SJCRH30 (cell line): ENCODE data around the gene PAEP. TPM values are rescaled to one million over a fixed set of nuclear protein-coding genes. Genes with fewer than 3 reads are reported as not detected.
"Not testable (repeated sequence)": the region's sequence is repeated elsewhere in the genome, so short reads cannot be mapped to it uniquely, and the experiment has no call there.

Experiments
- DNase-seq, 2 experiments: peaks; one replicate each; pipeline ENCODE4 v3.0.0-alpha.2; 2015 to 2020
- H3K27ac ChIP-seq: fragments of 250-450 bp; sonication (Bioruptor Pico); 2 replicates; pipeline ENCODE4 v1.5.1; 2020; ENCODE audit warnings: mild to moderate bottlenecking, moderate library complexity
- H3K27me3 ChIP-seq: fragments of 250-450 bp; sonication (Bioruptor Pico); 2 replicates; pipeline ENCODE4 v1.5.1; 2020; ENCODE audit warnings: mild to moderate bottlenecking, moderate library complexity
- H3K36me3 ChIP-seq: fragments of 250-450 bp; sonication (Bioruptor Pico); 2 replicates; pipeline ENCODE4 v1.5.1; 2020; ENCODE audit warnings: mild to moderate bottlenecking, moderate library complexity
- H3K4me1 ChIP-seq: fragments of 250-450 bp; sonication (Bioruptor Pico); 2 replicates; pipeline ENCODE4 v1.5.1; 2020; ENCODE audit warnings: mild to moderate bottlenecking, moderate library complexity
- H3K4me3 ChIP-seq: fragments of 250-450 bp; sonication (Bioruptor Pico); 2 replicates; pipeline ENCODE4 v1.5.1; 2020; ENCODE audit warnings: mild to moderate bottlenecking, moderate library complexity
- H3K9me3 ChIP-seq: fragments of 250-450 bp; sonication (Bioruptor Pico); replicated peaks from 2 replicates; pipeline ENCODE4 v1.5.1; 2020; ENCODE audit warnings: mild to moderate bottlenecking, moderate library complexity
- total RNA-seq: library from RNA; depleted of rRNA; stranded (reverse); fragments of >200 nt; shearing (Covaris generic); gene quantifications from 2 replicates; pipeline ENCODE4 v1.2.3, GENCODE V29; 2014; rRNA removed

PAEP gene
- total RNA-seq = not detected in 2 replicates

DNA sequence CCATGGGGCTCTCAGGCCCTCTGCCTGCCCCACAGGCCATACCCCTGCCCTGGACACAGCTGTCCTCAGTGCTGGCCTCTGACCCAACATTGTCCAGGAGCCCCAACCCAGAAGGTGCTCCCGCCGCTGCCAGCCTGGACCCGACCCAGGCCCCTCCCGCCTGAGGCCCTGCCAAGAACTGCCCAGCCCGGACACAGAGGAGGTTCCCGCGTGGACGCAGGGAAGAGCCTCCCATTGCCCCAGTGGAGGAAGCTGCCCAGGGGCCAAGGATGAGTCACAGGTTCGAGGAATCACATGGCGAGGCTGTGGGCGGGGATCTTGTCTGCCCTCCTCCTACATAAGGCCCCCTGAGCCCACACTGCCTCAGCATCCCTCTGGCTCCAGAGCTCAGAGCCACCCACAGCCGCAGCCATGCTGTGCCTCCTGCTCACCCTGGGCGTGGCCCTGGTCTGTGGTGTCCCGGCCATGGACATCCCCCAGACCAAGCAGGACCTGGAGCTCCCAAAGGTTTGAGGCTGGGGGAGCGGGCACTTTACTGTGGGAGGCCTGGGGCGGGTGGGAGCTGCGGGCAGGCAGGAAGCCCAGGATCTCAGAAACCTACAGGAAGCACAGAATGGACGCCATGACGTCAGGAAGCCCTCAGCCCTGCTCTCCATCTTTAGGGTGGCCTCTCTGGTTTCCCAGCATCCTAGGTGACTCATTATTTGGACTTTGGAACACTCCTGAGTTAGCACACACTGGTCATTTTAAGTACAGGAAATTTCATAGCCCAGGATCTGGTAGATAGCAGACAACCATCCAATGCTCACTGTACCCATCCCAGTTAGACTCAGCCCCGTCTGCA is at the start of gene PAEP:
PAEP (plus strand) TSS at position 366 of the 844 bp plus-strand sequence.
- H3K27me3 ChIP-seq = peaks cover 8% of the 10 kb centered on the region; the same call in 1 of the 2 replicates
- no peak within 1 kb of the TSS for H3K27ac ChIP-seq
- H3K36me3 ChIP-seq = no peaks in the 10 kb centered on the region
- H3K4me1 ChIP-seq = no peaks in the 10 kb centered on the region
- no peak for DNase-seq
- H3K4me3 ChIP-seq = no peak within 1 kb of the TSS
- no peaks in the 10 kb centered on the region for H3K9me3 ChIP-seq

DNA sequence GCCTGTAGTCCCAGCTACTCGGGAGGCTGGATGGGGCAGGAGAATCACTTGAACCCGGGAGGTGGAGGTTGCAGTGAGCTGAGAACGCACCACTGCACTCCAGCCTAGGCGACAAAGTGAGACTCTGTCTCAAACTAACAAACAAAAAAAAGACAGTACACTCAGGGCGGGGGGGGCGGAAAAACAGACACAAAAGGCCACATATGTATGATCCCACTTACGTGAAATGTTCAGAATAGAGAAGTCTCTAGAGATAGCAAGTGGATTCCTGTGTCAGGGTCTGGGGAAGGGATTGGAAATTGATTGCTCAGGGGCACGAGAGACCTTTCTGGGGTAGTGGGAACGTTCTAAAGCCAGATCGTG is 49.3 kb upstream of the PAEP start:
- Histone ChIP-seq H3K27ac (no peak overlapping the region), H3K9me3 (no peaks in the 10 kb centered on the region), H3K4me1 (no peaks in the 10 kb centered on the region), H3K36me3 (no peaks in the 10 kb centered on the region), H3K4me3 (no peak overlapping the region), H3K27me3 (peaks cover 25% of the 10 kb centered on the region)
- no peak for DNase-seq

DNA sequence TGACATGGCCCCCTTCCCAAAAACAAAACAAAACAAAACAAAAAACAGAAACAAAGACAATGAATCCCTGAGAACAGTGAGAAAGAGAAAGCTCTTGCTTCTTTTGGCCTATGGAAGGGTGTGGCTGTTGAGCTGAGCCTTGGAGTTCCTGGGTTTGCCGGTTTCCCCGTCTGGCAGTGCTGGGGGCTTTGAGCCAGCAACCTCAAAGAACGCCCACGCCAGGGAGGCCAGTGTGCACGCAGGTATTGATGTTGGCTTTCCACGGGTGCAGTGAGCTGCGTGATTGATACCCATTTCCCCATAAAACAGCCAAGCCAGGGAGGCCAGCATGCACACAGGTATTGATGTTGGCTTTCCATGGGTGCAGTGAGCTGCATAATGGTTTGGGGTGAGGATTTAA is 48.7 kb upstream of the PAEP start:
- Histone ChIP-seq H3K4me3 (no peak overlapping the region), H3K27ac (no peak overlapping the region), H3K27me3 (peaks cover 25% of the 10 kb centered on the region), H3K4me1 (no peaks in the 10 kb centered on the region), H3K36me3 (no peaks in the 10 kb centered on the region), H3K9me3 (no peaks in the 10 kb centered on the region)
- no peak for DNase-seq

DNA sequence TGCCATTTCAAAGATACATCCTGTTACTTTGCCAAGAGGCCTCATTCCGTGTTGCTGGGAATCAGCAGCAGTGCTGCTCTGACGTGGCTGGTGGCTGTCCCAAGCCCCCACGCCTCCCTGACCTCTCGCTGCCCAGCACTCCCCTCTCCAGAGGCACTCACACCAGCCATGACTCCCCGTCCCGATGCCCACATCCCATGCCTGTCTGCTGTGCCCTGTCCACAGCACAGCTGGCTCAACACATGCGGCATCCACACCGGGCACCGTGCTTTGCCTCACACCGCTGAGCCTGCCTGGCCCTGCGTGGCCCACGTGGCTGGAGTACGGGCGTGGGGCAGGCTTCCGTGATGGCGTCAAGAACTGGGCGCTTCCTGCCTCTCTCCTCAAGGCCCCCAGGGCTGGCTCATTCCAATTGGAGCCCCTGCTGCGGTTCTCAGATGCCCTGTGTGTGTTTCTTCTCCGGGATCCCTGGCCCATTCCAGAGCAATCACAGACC is 48.2 kb upstream of the PAEP start:
- DNase-seq = no peak
- no peaks in the 10 kb centered on the region for H3K4me1 ChIP-seq
- no peaks in the 10 kb centered on the region for H3K36me3 ChIP-seq
- H3K27ac ChIP-seq = no peak overlapping the region
- H3K27me3 ChIP-seq = peaks cover 25% of the 10 kb centered on the region
- H3K9me3 ChIP-seq = no peaks in the 10 kb centered on the region
- H3K4me3 ChIP-seq = no peak overlapping the region

DNA sequence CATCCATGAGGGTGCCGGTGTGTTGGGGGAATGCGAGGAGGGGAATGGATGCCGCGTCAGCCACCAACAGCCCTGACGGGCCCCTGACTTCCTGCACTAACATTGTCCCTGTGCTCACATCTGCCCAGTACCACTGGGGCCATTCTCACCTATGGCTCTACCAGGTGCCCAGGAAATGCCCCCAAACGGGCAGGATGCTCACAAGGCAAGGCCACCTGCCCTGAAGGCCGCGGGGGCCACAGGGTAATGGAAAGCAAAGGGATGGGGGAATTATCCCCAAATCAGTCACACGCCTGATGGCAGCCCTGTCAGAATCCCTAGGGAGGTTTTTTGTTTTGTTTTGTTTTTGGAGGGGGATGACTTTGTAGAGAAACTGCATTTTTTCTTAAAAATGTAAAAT is 47.6 kb upstream of the PAEP start:
- H3K27me3 ChIP-seq = peaks cover 25% of the 10 kb centered on the region
- H3K36me3 ChIP-seq, DNase-seq: not testable (repeated sequence)

DNA sequence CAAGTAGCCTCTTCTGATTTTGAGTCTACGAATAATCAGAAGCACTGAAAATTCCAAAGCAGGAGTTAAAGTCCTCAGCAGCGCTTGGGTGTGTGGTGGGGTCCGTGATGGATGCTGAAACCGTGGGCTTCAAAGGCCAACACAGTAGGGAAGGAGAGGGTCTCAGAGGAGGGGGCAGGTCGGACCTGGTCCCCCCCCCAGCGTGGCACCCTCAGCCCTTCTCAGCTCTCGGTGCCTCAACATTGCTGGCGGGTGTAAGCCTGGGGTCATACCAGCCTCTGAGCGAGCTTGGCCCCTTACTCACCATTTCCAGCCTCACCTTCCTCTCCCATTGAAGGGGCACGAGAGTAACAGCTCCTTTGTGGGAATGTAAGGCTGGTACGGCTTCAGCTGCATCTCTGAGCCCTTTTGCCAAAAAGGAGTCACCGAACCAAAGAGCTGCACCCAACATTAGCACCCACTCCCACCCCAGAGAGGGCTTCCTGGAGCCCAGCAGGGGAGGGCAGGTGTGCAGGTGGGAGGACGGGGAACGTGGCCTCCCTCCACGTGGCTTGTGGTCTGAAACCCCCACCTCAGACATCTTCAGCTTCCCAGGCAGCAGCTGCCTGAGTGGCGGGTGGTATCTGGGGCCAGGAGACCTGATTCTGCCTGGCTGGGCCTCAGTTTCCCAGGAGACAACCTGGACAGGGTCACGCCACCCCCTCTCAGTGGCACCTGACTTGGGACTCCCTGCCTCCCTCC is 47.0 kb upstream of the PAEP start:
- Histone ChIP-seq H3K36me3 (no peaks in the 10 kb centered on the region), H3K27ac (no peak overlapping the region), H3K4me3 (no peak overlapping the region), H3K4me1 (no peaks in the 10 kb centered on the region), H3K9me3 (no peaks in the 10 kb centered on the region), H3K27me3 (peaks cover 25% of the 10 kb centered on the region)
- no peak for DNase-seq

More for the DNA sequence above, 47.6 kb upstream of the PAEP start:
- H3K27ac ChIP-seq, H3K4me3 ChIP-seq, H3K9me3 ChIP-seq, H3K4me1 ChIP-seq: not testable (repeated sequence)

DNA sequence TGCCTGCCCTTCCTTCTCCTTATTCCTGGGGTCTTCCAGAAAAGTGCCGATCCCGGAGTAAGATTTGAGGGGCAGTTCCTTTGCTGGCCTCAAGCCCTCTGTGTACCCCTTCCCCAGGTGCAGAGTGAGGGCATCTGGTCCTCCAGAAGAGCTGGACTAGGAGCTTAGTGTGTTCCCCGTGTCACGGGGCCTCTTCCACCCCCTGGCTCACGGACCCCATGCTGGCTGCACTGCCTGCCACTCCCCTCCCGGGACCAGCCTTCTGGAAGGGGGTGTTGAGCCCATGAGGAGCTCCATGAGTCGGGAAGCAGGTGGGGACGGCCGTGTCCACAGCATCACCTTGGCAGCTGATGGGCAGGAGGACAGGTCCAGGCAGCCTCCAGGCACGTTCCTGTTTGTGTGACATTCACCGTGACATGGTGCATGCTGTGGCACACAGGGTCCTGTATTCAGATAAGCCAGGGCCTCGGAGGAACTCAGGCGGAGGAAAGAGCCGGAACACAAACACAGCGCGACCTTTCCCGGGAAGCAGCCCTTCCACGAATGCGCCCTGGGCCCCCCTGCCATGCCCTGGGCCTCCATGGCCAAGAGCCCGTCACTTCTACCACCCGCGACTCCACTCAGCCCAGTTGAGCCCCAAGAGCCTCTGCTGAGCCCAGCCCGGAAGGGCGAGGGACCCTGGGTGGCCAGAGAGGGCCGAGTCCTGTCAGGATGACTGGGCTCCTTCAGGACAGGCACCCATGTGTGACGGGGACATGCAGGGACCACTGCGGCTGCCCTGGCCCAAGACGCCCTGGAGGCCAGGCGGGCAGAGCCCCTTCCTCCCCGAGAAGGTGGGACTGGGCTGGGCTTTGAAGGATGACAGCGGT is 46.2 kb upstream of the PAEP start:
- DNase-seq = no peak
- H3K9me3 ChIP-seq = no peaks in the 10 kb centered on the region

DNA sequence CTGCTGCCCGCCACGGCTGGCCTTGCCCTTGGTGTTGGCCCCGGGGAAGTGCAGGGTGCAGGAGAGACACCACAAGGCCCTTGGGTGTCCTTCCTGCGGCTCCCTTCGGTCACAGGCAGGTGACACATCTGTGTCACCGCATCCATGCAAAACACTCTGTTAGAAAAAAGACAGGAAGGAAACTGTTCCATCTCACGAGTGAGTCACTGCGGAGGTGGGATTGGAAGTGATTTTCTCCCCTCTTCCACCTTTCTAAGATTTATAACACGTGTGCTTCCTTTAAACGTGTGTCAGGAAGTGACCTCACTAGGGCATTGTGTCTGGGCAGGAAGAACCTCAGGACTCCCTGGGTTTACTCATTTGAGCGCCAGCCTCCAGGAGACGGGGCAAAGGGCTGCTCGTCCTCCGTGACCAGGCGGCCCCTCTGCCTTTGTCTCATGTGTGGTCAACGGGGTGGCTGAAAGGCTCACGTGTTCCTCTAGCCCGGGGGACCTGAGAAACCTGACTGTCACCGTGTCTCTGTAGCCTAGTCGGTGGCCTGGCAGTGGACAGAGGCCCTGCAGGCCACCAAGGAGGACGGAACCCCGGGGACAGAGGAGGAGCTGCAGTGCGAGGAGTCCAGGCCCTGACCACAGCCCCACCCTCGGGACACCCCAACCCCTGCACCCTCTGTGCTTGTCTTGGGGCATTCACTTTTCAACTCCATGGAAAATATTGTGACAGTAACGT is 45.3 kb upstream of the PAEP start:
- H3K27ac ChIP-seq = no peak overlapping the region
- no peak for DNase-seq
- H3K36me3 ChIP-seq = no peaks in the 10 kb centered on the region
- H3K27me3 ChIP-seq = peaks cover 25% of the 10 kb centered on the region
- no peak overlapping the region for H3K4me3 ChIP-seq
- no peaks in the 10 kb centered on the region for H3K4me1 ChIP-seq
- H3K9me3 ChIP-seq = no peaks in the 10 kb centered on the region

More for the DNA sequence above, 46.2 kb upstream of the PAEP start:
- H3K4me1 ChIP-seq = no peaks in the 10 kb centered on the region
- H3K36me3 ChIP-seq = no peaks in the 10 kb centered on the region
- H3K27ac ChIP-seq = no peak overlapping the region
- H3K27me3 ChIP-seq = peaks cover 25% of the 10 kb centered on the region
- no peak overlapping the region for H3K4me3 ChIP-seq

DNA sequence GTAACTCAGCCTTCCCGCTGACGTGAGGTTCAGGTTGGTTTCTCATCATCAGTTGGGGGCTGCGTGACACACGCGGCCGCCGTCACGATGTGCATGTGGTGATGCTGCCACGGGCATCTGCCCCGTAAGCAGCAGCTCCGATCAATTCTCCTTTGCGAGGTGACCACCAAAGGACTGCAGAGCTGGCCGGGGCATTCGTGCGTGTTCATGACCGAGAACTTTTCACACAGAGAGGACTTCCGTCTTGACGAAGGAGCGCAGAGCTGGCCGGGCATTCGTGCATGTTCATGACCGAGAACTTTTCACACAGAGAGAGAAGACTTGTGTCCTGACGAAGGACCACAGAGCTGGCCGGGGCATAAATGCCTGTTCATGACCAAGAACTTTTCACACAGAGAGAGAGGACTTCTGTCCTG is 44.1 kb upstream of the PAEP start:
- H3K4me3 ChIP-seq = no peak overlapping the region
- H3K36me3 ChIP-seq = no peaks in the 10 kb centered on the region
- H3K27ac ChIP-seq = no peak overlapping the region
- H3K27me3 ChIP-seq = peaks cover 19% of the 10 kb centered on the region
- no peaks in the 10 kb centered on the region for H3K4me1 ChIP-seq
- H3K9me3 ChIP-seq = no peaks in the 10 kb centered on the region
- no peak for DNase-seq

DNA sequence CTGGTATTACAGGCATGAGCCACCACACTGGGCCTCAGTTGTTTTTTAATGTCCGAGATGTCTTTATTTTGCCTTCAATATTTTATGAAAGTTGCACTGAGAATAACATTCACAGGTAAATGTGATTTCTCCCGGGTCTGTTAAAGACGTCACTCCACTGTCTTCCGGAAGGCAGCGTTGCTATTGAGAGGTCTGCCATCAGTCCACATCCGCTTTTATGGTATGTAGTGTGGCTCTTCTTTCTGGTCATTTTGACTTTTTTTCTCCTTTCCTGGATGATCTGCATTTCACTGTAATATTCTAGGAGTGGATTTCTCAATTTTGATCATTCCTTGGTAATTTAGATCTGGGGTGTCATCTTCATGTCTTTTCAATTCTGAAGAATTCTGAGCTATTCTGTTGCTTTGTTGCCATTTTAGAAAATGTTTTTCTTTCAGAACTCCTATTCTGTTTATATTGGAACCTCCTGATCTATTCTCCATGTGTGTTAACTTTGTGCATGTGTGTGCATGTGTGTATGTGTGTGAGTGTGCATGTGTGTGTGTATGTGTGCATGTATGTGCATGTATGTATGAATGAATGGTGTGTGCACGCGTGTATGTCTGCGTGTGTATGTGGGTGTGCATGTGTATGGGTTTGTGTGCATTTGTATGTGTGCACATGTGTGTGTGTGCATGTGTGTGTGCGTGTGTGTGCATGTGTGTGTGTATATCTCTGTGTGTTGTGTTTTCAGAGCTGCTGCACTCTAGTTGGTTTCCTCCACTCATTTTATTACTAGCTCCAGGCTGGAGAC is 42.2 kb upstream of the PAEP start:
- DNase-seq = no peak
- H3K36me3 ChIP-seq = no peaks in the 10 kb centered on the region
- H3K9me3 ChIP-seq = no peaks in the 10 kb centered on the region
- H3K4me3 ChIP-seq = no peak overlapping the region
- H3K27me3 ChIP-seq = peaks cover 10% of the 10 kb centered on the region; the same call in 1 of the 2 replicates
- H3K4me1 ChIP-seq = no peaks in the 10 kb centered on the region
- no peak overlapping the region for H3K27ac ChIP-seq

DNA sequence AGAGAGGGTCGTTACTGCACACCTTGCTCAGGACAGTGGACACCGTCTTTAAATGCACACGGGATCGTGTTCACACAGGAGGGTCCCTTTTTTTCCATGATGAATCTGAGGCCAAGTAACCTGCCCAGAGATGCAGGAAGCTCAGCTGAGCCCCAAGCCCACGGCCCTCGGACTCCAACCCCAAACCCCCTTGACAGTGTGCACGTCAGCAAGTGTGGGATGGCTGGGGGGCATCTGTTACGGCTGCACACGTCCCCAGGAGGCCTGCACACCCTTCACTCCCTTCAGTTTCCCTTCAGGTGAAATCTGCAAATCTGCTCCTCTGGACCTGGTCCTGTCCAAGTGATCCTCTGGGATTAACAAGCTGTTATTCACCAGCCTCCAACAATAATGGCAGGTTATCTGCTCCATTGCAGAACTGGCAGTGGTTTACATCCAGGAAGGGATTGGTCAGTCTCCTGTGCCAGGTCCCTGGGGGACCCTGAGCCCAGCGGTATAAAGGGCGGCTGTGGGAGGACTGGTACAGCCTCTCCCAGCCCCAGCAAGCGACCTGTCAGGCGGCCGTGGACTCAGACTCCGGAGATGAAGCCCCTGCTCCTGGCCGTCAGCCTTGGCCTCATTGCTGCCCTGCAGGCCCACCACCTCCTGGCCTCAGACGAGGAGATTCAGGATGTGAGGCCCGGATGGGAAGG is 40.5 kb upstream of the PAEP start, which contains the start of gene LCN1:
LCN1 (plus strand) TSS at position 525 of the 692 bp plus-strand sequence; CDS start at position 583, 58 bp downstream.
- DNase-seq = no peak

DNA sequence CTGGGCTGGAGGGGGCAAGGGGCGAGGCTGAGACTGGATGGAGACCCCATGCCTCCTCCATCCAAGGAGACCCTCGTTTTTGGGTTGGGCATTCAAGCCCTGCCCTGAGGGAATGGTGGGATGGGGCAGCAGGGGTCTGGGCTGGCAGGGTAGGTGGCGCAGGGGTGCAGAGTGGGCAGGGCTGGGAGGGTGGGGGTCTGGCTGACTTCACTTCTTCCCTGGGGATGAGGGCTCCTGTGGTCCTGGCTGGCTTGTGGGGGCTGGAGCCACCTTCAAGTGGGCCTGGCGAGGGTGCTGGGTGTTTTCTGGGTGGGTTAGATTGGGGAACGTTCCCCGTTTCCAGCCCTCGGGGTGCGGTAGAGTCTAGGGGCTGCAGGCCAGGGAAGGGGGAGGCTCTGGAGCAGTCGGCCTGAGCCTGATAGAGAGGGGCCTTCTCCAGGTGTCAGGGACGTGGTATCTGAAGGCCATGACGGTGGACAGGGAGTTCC is 39.9 kb upstream of the PAEP start:
- Histone ChIP-seq H3K4me3 (no peak overlapping the region), H3K9me3 (no peaks in the 10 kb centered on the region), H3K36me3 (no peaks in the 10 kb centered on the region), H3K27ac (no peak overlapping the region), H3K4me1 (no peaks in the 10 kb centered on the region), H3K27me3 (peaks cover 5% of the 10 kb centered on the region; the same call in 1 of the 2 replicates)
- DNase-seq = no peak

More for the DNA sequence above, 40.5 kb upstream of the PAEP start, which contains the start of gene LCN1:
- no peak within 1 kb of the TSS for H3K27ac ChIP-seq
- no peaks in the 10 kb centered on the region for H3K4me1 ChIP-seq
- H3K27me3 ChIP-seq = peaks cover 5% of the 10 kb centered on the region; the same call in 1 of the 2 replicates
- H3K9me3 ChIP-seq = no peaks in the 10 kb centered on the region
- H3K36me3 ChIP-seq = no peaks in the 10 kb centered on the region
- no peak within 1 kb of the TSS for H3K4me3 ChIP-seq
